Measurements from ENCODE around the gene TBCE. TPM values are rescaled to one million over a fixed set of nuclear protein-coding genes. Genes with fewer than 3 reads are reported as not detected.
"Not testable (repeated sequence)": the region's sequence is repeated elsewhere in the genome, so short reads cannot be mapped to it uniquely, and the experiment has no call there.

The TBCE gene
- total RNA-seq, 1 experiment from 2014 or later: 12.8 TPM

DNA sequence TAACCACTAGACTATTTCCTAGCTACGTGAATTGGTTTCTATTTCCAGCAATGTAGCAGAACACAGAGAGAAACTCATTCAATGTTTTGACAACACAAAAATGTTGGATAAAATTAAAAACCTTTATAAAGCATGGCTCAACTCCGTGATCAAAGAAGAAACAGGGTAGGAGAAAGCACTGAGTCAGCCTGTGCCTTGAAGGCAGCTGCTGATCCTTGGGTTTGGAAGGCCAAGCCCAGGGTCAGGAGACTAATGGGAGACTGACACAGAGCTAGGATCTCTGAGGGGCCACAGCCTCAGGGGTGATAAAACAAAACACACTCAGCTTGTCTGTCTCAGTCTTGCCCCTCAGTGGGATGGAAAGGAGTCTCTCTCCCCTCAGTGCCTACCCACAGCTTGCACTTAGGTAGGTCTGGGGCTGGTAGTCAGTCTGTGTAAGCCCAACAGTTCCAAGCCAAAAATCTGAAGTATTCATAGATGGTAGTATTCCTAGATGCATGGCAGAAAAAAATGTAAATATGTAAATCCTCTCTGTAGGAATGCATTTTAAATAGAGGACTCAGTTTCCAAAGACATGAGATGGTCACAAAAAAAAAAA, 83.8 kb downstream of the TBCE start:
- DNase-seq (ENCODE audit: low spot score): no peak

DNA sequence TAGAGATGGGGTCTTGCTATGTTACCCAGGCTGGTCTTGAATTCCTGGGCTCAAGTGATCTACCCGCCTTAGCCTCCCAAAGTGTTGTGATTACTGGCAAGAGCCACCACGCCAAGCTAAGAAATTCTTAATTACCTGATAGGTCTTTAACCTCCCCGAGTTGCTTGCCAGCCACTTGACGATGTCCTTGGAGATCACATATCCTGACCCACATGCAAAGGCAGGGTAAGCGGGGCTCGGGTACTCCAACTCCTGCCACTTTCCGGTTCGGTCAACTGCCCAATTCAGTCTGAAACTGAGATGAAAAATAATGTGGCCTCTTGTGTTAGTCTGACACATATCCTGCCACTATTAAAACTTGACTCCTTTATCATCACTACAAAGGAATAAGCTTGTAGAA, 86.8 kb downstream of the TBCE start:
- no peak for DNase-seq (ENCODE audit: low spot score)

DNA sequence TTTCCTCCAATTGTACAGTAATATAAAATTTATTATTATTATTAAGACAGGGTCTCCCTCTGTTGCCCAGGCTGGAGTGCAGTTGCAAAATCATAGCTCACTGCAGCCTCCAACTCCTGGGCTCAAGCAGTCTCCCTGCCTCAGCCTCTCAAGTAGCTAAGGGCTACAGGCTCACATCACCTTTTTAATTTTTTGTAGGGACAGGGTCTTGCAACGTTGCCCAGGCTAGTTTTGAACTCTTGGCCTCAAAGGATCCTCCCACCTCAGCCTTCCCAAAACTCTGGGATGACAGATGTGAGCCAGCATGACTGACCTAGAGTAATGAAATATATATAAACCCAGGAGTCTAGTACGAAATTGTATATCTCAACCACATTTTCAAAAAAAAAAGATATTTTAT, 87.9 kb downstream of the TBCE start:
- DNase-seq (ENCODE audit: low spot score): no peak

DNA sequence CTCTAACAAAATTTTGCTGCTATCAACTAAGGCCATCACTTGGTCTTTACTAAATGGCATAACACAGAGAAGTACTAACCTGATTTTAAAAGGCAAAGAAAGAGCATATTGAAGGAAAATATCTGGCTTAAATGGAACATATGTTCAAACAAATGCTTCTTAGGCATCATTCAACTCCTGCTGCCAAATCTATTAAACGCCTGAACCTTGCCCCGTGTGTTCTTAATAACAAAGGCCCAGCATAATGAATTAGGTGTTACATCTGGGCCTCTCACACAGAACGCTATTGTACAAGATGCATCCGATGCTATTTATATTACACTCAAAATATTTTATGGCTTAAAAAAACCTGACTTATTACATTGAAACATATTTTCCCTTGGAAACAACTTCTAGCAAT, 88.6 kb downstream of the TBCE start:
- DNase-seq (ENCODE audit: low spot score): no peak

DNA sequence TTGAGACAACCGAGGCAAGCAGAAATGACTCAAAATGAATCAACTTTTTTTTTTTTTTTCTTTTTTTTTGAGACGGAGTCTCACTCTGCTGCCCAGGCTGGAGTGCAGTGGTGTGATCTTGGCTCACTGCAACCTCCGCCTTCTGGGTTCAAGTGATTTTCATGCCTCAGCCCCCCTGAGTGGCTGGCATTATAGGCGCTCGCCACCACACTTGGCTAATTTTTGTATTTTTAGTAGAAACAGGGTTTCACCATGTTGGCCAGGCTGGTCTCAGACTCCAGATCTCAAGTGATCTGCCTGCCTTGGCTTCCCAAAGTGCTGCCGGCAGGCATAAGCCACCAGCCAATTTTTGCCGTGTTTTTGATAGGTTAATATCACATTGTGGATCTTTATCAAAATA, 90.6 kb downstream of the TBCE start:
- not testable (repeated sequence) for DNase-seq (ENCODE audit: low spot score)

DNA sequence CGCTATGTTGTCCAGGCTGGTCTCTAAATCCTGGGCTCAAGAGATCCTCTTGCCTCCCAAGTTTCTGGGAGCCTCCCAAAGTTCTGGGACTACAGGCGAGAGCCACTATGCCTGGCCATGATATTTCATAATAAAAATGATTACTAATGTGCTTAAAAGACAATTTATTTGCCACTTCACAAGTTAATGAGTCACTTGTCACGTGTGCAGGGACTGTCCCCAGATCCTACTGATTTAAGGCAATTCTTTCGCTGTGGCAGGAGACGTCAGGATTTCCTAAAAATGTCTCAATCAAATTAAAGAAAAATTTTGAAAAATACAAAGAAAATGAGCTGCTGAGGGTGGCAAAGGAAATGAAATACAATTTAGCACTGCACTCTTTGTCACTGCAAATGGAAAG, 93.5 kb downstream of the TBCE start:
- DNase-seq (ENCODE audit: low spot score): no peak

DNA sequence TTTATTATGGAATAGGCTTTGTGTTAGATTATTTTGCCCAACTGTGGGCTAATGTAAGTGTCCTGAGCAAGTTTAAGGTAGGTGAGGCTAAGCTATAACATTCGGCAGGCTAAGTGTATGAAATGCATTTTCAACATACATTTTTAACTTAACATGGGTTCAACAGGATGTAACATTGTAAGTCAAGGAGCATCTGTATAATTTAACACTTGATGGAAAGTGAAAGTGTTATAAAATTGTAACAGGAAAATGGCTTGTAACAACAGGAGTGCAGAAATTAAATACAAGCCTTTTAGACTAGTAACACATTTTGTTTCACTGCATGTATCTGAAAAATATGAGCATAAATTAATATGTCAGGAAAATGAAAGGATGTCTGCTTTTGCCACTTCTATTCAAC, 94.7 kb downstream of the TBCE start:
- no peak for DNase-seq (ENCODE audit: low spot score)

DNA sequence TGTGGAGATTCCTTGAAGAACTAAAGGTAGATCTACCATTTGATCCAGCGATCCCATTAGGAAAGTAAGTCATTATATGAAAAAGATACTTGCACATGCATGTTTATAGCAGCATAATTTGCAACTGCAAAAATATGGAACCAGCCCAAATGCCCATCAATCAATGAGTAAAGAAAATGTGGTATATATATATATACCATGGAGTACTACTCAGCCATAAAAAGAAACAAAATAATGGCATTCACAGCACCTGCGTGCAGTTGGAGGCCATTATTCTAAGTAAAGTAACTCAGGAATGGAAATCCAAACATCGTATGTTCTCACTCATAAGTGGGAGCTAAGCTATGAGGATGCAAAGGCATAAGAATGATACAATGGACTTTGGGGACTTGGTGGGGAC, 95.6 kb downstream of the TBCE start:
- DNase-seq (ENCODE audit: low spot score): not testable (repeated sequence)

DNA sequence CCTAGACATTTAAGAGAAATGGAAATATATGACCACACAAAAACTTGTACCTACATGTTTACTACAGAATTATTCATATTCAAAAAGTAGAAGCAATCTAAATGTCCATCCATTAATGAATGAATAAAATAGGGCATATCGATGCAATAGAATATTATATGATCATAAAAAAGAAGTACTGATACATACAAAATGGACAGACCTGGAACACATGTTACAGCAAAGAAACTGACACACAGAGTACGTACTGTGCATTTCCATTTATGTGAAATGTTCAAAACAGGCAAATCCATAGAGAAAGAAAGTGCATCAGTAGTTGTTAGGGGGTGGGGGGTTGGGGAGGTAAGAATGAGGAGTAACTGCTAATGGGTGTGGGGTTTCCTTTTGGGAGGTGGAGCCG, 97.8 kb downstream of the TBCE start:
- DNase-seq (ENCODE audit: low spot score): no peak

DNA sequence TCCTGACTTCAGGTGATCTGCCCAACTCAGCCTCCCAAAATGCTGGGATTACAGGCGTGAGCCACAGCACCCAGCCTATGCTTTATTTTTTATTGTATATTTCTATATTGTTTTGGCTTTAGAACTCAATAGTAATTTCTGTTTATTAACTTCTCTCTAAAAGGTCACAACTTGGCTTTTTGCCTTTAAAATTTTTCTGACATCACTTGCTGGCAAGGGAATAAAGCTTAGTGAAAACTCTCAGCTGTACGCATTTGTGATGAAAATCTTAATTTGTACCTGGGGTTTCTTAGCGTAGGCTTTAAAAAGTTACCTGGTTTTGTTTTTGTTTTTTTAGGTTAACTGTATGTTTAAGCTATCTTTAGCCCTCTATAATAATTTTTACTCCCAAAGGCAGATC, 100.8 kb downstream of the TBCE start:
- no peak for DNase-seq (ENCODE audit: low spot score)

DNA sequence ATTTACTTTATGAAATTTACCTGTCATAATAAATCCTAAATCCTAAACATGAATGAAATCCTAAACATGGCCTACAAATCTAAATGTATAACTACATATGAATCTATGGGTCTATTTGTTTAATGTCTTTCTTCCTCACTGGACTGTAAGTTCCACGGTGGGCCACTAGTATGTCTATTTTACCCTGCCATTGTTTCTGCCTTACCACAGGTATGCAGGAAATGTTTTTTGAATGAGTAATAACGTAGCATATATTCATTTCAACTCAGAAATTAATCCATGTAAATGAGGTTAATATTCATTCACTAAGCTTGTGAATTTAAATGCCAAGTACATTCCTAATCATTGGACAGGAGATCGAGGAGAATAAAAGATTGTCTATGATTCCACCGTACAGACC, 101.7 kb downstream of the TBCE start:
- peak; percentile 53 for DNase-seq (ENCODE audit: low spot score)

DNA sequence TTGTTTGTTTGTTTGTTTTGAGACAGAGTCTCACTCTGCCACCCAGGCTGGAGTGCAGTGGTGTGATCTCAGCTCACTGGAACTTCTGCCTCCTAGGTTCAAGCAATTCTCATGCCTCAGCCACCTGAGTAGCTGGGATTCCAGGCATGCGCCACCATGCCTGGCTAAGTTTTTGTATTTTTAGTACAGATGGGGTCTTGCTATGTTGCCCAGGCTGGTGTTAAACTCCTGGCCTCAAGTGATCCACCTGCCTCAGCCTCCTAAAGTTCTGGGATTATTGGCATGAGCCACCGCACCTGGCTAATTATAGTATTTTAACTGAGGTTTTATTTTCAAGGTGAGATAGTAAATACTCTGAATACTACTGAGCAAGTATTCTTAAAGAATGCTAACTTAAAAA, 102.7 kb downstream of the TBCE start:
- not testable (repeated sequence) for DNase-seq (ENCODE audit: low spot score)

DNA sequence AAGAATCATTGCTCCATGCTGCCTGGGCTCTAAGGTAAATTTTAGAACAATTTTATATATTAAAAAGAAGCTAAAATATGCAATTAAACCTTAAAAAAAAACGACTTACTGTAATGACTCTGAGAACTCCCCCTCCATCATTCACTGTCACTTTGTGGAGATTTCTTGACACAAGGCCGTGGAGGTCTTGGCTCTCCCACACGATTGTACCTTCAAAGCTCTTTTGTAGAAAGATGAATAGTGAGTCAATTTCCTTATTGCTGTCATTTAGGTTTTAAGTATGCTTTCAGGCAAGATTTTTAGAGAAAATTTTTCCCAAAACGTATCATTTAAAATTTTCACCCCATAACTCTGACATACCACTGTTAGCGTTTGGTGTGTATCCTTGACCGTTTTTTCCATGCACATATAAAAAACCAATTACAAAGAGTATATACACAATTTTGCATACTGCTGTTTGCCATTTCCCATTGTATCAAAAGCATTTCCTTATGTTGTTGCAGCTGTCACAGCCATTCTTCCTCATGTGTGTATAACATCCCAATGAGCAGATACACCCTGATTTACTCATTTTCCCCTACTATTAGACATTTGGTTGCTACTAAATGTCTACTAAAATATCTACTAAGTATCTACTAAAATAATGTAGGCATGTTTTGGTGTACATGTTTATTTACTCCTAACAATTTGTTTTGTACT, 103.7 kb downstream of the TBCE start:
- DNase-seq (ENCODE audit: low spot score): no peak

DNA sequence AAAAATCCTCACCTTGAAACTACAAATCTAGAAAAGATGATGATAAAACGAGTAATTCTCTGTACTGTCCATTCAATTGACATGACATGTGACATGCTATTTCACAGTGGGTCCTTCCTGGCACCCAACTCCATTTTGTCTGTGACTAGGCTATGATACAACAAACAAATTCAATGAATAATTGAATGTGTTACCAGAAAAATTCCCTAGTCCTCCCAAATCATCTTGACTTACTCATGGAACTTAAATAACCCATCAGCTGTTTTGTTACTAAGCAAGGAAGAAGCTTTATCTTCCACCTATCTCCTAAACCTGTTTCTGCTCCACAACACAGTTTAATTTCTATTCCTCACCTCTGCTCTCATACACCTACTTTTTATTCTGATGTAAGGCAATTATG, 106.6 kb downstream of the TBCE start:
- DNase-seq (ENCODE audit: low spot score): no peak

DNA sequence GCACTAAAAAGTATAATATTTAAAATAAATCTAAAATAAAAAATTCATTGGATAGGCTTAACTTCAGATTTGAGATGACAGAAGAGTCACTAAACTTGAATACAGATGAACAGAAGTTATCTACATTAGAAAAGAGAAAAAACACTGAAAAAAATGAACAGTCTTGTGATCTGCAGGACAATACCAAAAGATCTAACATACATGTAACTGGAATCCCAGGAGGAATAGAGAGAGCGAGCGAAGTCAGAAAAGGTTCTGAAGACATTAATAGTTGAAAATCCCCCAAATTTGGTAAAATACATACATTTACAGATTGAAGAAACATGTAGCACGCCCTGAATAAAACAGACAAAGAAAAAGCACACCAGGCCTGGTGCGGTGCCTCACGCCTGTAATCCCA, 115.9 kb downstream of the TBCE start:
- DNase-seq (ENCODE audit: low spot score): no peak

DNA sequence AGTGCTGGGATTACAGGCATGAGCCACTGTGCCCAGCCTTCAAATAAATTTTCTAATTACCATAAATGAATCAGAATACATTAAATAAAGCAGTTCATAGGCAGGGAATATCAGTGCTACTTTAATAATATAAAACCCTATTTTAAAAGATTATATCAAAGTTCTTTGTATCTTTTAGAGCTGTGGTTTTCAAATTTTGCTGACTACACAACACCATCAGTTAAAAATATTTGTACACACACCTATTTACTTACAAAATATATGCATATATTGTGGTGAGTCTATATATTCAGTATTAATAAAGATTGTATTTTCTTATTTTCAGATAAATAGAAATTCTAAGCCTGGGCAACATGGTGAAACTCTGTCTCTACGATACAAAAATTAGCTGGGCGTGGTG, 118.3 kb downstream of the TBCE start:
- DNase-seq (ENCODE audit: low spot score): no peak

DNA sequence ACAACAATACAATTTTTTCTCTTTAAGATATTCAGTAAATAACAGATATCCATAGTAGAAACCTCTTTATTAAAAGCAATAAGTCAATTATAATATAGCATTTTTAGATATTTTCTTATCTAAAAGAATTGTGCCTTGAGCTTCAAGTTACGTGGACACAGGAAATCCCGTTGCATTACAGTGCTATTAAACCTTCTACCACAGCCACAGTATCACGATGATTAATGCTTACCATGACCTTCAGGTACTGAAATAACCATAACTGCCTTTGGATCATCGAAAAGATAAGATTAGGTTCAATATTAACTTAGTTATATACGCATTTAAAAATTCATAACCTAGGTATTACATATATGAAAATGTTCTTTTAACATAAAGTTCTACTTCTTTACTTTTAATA, 119.1 kb downstream of the TBCE start:
- no peak for DNase-seq (ENCODE audit: low spot score)

DNA sequence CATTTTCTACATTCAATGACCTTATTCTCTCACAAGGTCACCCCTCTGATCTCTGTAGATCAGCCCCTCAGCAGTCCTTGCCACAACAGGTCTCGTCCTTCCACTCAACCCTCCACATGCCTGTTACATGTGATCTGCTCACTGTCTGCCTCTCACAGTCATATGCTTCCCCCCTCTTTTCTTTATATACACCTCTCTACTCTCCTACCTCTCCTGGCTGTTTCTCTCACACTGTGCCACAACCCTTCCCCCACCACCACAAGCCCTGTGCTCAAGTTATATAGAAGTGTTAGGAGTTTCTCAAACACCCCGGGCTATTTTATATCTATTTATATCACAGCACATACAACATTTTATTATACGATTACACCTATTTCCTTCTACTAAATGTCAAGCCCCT, 124.4 kb downstream of the TBCE start:
- DNase-seq (ENCODE audit: low spot score): no peak

DNA sequence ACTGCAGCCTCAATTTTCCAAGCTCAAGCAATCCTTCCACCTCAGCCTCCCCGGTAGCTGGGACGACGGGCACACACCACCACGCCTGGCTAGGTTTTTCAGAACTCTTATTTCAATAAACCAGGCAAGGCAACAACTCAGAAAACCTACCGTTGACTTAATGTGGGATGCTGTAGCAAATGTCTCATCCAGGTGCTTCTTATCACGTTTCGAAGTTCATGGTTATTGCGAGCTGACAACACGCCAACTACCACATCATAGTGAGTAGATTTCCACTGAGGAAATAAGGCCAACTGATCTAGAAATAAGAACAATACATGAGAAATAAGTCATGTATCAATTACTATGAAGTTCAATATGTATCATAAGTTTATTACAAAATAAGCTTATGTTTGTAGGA, 127.3 kb downstream of the TBCE start:
- DNase-seq (ENCODE audit: low spot score): no peak

DNA sequence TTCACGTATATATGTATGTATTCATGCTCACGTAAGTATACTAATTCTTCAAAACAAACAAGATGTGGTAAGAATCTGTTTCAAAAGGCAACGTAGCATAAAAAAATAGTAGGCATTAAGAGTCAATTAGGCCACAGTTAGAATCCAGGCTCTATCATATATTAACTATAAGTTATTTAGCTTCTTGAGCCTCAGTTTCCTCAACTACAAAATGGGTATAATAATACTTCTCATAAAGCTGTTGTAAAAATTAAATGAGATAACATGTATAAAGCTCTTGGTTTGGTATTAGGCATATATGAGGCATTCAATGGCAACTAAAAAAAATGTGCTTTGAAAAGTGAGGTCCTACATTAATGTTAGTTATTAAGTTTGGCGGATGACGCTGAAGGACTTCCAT, 127.8 kb downstream of the TBCE start:
- DNase-seq (ENCODE audit: low spot score): no peak

DNA sequence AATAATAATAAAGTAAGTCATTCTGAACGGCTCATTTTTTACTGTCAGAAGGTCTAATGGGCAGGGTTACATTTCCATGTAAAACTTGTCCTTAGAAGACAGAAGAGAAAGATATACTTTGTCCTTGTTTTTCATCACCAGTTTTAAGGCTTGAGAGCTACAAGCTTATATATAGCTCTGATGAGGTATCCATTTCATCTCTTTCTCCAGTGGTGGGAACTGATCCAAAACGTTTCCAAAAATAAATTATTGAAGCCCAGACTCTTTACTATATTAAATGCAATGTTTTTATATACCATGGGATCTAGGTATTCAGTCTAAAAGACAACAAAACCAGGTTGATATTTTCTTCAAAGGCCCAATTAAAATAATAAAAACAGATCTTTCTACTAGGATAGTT, 128.3 kb downstream of the TBCE start:
- DNase-seq (ENCODE audit: low spot score): no peak

DNA sequence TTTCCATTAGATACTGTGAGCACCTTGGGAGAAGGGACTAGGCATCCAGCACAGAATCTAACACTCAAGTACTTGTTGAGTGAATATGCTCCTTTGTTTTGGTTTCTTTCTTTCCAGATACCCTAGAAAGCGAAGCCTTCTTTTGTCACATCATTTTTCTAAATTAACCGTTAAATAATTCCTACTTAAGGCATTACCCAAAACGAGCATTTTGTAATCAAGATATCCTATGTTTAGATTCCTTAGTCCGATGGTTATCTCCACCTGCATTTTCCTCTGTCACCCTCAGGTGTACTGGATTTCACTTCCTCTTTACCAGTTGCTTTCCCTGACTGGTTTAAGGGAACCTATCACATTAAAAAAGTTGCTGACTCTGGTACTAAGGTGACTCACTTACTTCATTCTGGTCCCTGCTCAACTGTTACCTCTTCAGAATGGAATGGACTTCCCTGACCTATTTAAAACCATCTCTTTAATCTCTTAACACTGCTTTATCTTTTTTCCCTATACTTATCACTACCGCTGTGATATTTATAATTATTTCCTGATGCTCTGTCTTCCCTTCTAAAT, 133.8 kb downstream of the TBCE start:
- DNase-seq (ENCODE audit: low spot score): peak; percentile 36

Measured in HT-29 (cell line).